Measurements from ENCODE around the gene DDHD1. TPM values are rescaled to one million over a fixed set of nuclear protein-coding genes. Genes with fewer than 3 reads are reported as not detected.
A peak's percentile ranks its signal among the peaks of the same experiment; 100 is the strongest.

The DDHD1 gene
- total RNA-seq, 1 experiment from 2014 or later: 20.0 TPM

GRCh38 chr14:53148671-53149070, 4.5 kb downstream of the DDHD1 start:
- Mint-ChIP-seq H3K4me1 (peaks cover 28% of the 10 kb centered on the region), H3K9me3 (no peaks in the 10 kb centered on the region), H3K36me3 (no peaks in the 10 kb centered on the region), H3K4me3 (no peak overlapping the region), H3K27me3 (ENCODE audit: low read depth) (peaks cover 10% of the 10 kb centered on the region), H3K27ac (no peak overlapping the region)
- ATAC-seq (no peak), DNase-seq (ENCODE audit: low spot score) (no peak)
- CTCF ChIA-PET: interaction anchor here (0.6 to 1.5 kb wide), 2 partner anchors 32 to 37 kb away, joined by 3 to 4 read pairs; no protein-coding TSS in a partner anchor
- no peak for TF ChIP-seq OVOL2 (CRISPR knock-in tag; IDR thresholded peaks at IDR 0.05; ENCODE audit: borderline replicate concordance)
- no peak for TF ChIP-seq CREB1 (CRISPR knock-in tag; IDR thresholded peaks at IDR 0.05)
- TF ChIP-seq CDX4 (CRISPR knock-in tag; IDR thresholded peaks at IDR 0.05; ENCODE audit: borderline replicate concordance): no peak
- no peak for TF ChIP-seq ARID4B (CRISPR knock-in tag; IDR thresholded peaks at IDR 0.05; ENCODE audit: borderline replicate concordance)
- TF ChIP-seq CBFB (CRISPR knock-in tag; IDR thresholded peaks at IDR 0.05; ENCODE audit: low read depth): no peak
- TF ChIP-seq ESRRA (CRISPR knock-in tag; IDR thresholded peaks at IDR 0.05; ENCODE audit: borderline replicate concordance): no peak
- no peak for TF ChIP-seq SP1 (CRISPR knock-in tag; conservative IDR thresholded peaks at IDR 0.05)
- TF ChIP-seq ZBTB21 (CRISPR knock-in tag; IDR thresholded peaks at IDR 0.05; ENCODE audit: borderline replicate concordance): no peak
- POLR2A ChIA-PET: no interaction called here

GRCh38 chr14:53147893-53148292, 5.2 kb downstream of the DDHD1 start:
- CTCF ChIA-PET: interaction anchor here (0.6 kb wide), 1 partner anchor 37 kb away, joined by 3 read pairs; no protein-coding TSS in a partner anchor

GRCh38 chr14:53147208-53147607, 5.9 kb downstream of the DDHD1 start:
- H3K36me3 Mint-ChIP-seq: peaks cover under 1% of the 10 kb centered on the region; the same call in 1 of the 2 replicates
- H3K9me3 Mint-ChIP-seq: peaks cover 3% of the 10 kb centered on the region
- ATAC-seq: no peak
- no peak overlapping the region for H3K4me3 Mint-ChIP-seq
- DNase-seq (ENCODE audit: low spot score): no peak
- CTCF ChIA-PET: no interaction called here
- POLR2A ChIA-PET: no interaction called here
- H3K4me1 Mint-ChIP-seq: peaks cover 34% of the 10 kb centered on the region
- H3K27ac Mint-ChIP-seq: peak overlapping the region; percentile 17; the same call in 1 of the 2 replicates
- peaks cover 9% of the 10 kb centered on the region for H3K27me3 Mint-ChIP-seq (ENCODE audit: low read depth)
- no peak for TF ChIP-seq FOXP4 (CRISPR knock-in tag; IDR thresholded peaks at IDR 0.05)
- no peak for TF ChIP-seq ZNF532 (CRISPR knock-in tag; IDR thresholded peaks at IDR 0.05; ENCODE audit: borderline replicate concordance)
- TF ChIP-seq GTF2I (CRISPR knock-in tag; conservative IDR thresholded peaks at IDR 0.05): no peak
- TF ChIP-seq RORB (CRISPR knock-in tag; IDR thresholded peaks at IDR 0.05): no peak
- TF ChIP-seq OVOL2 (CRISPR knock-in tag; IDR thresholded peaks at IDR 0.05; ENCODE audit: borderline replicate concordance): no peak
- TF ChIP-seq ZNF219 (CRISPR knock-in tag; IDR thresholded peaks at IDR 0.05; ENCODE audit: borderline replicate concordance): no peak
- no peak for TF ChIP-seq MAX (CRISPR knock-in tag; IDR thresholded peaks at IDR 0.05)
- TF ChIP-seq ZNF263 (CRISPR knock-in tag; IDR thresholded peaks at IDR 0.05; ENCODE audit: low read depth): no peak
- no peak for TF ChIP-seq MYBL2 (CRISPR knock-in tag; IDR thresholded peaks at IDR 0.05)
- no peak for TF ChIP-seq E2F4 (CRISPR knock-in tag; IDR thresholded peaks at IDR 0.05; ENCODE audit: borderline replicate concordance, low read depth)
- no peak for TF ChIP-seq RELA (CRISPR knock-in tag; IDR thresholded peaks at IDR 0.05; ENCODE audit: borderline replicate concordance)
- TF ChIP-seq IRF2 (CRISPR knock-in tag; IDR thresholded peaks at IDR 0.05; ENCODE audit: borderline replicate concordance, low read depth): no peak

More at GRCh38 chr14:53147893-53148292, 5.2 kb downstream of the DDHD1 start:
- ATAC-seq (no peak), DNase-seq (ENCODE audit: low spot score) (no peak)
- H3K27me3 Mint-ChIP-seq (ENCODE audit: low read depth): peaks cover 10% of the 10 kb centered on the region
- peaks cover 30% of the 10 kb centered on the region for H3K4me1 Mint-ChIP-seq
- TF ChIP-seq RORB (CRISPR knock-in tag; IDR thresholded peaks at IDR 0.05) (no peak), FOXJ3 (CRISPR knock-in tag; IDR thresholded peaks at IDR 0.05; ENCODE audit: borderline replicate concordance) (no peak)
- no peaks in the 10 kb centered on the region for H3K36me3 Mint-ChIP-seq
- POLR2A ChIA-PET: no interaction called here
- no peaks in the 10 kb centered on the region for H3K9me3 Mint-ChIP-seq
- H3K27ac Mint-ChIP-seq: no peak overlapping the region
- no peak overlapping the region for H3K4me3 Mint-ChIP-seq
